Gastrocnemius medialis (tissue), 4 donors: Measurements from ENCODE around the gene ANKH.
A peak's percentile ranks its signal among the peaks of the same experiment; 100 is the strongest.

ENCODE experiments used
- CTCF ChIP-seq, 5 experiments: fragments of 450-650 bp in 3 of 5; fragments of 200-600 bp in 2 of 5; sonication (generic) in 2 of 5; IDR thresholded peaks in 4 of 5; conservative IDR thresholded peaks in 1 of 5; 1 replicate in 4 of 5; 2 replicates in 1 of 5; pipeline ENCODE4 v1.5.1; 2016 to 2019; ENCODE audit warnings: antibody characterized with exemption in 5 of 5, mild to moderate bottlenecking in 3 of 5, moderate library complexity in 3 of 5
- POLR2A ChIP-seq, 2 donors: fragments of 450-650 bp; IDR thresholded peaks; one replicate each; pipeline ENCODE4 v1.6.1; 2017; ENCODE audit warnings: antibody characterized with exemption in 2 of 2, mild to moderate bottlenecking in 2 of 2, moderate library complexity in 2 of 2

GRCh38 chr5:14777932-14778791, 93.4 kb downstream of the ANKH start:
- peak in 1 of 5 experiments; percentile 6 for TF ChIP-seq CTCF (IDR thresholded peaks at IDR 0.05 in 4 of 5, conservative IDR thresholded peaks at IDR 0.05 in 1 of 5)
- TF ChIP-seq POLR2A (IDR thresholded peaks at IDR 0.05) = no peak
